ENCODE measurements around the gene PGA3. TPM values are rescaled to one million over a fixed set of nuclear protein-coding genes. Genes with fewer than 3 reads are reported as not detected.
"Not testable (repeated sequence)": the region's sequence is repeated elsewhere in the genome, so short reads cannot be mapped to it uniquely, and the experiment has no call there.

The PGA3 gene
- 1 to 10 TPM in 1 of 2 donors, under 1 TPM in 1; 0.79 to 1.1 TPM for total RNA-seq
- long read RNA-seq, donor 1: 0 reads
- long read RNA-seq, donor 2, partial matches to known transcripts: 1 of 3 reads
- long read RNA-seq, donor 2, other reads (novel, unspliced or antisense): 1 of 3 reads

GRCh38 chr11:61202950-61203746, at the start of gene PGA3:
TSS of gene PGA3 (plus strand) at chr11:61203515. CDS start at chr11:61203565, 50 bp downstream.
- intact Hi-C loops (cut with DNase I); DNase-seq (ENCODE audit: low spot score): not testable (repeated sequence)

GRCh38 chr11:61153593-61154095, 49.7 kb upstream of the PGA3 start:
- intact Hi-C loops (cut with DNase I): no loop called here
- no peak for DNase-seq (ENCODE audit: low spot score)

DNA sequence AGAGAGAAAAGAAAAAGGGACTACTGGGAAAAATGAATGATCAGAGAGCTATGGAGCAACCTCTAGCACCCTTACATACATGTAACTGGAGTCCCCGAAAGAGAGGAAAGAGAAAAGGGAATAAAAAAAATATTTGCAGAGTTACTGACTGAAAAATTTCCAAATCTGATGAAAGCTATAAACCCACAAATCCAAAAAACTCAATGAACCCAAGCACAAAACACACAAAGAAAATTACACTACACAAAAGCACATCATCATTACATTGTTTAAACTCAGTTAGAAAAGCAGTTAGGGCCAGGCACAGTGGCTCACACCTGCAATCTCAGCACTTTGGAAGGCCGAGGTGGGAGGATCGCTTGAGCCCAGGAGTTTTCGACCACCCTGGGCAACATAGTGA, 48.8 kb upstream of the PGA3 start:
- DNase-seq (ENCODE audit: low spot score): no peak
- intact Hi-C loops (cut with DNase I): no loop called here

DNA sequence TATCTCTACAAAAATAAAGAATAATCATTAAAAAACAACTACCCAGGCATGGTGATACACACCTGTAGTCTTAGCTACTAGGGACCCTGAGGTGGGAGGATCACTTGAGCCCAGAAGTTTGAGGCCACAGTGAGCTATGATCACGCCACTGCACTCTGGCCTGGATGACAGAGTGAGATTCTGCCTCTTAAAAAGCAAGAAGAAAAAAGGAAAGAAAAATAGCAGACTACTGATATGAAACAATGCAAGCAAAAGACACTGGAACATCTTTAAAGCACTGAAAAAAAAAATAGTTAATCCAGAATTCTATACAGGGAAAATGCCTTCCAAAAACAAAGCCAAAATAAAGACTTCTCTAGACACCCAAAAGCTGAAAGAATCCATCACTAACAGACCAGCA, 48.0 kb upstream of the PGA3 start:
- no peak for DNase-seq (ENCODE audit: low spot score)
- intact Hi-C loops (cut with DNase I): no loop called here

GRCh38 chr11:61155741-61156140, 47.6 kb upstream of the PGA3 start:
- no peak for DNase-seq (ENCODE audit: low spot score)
- intact Hi-C loops (cut with DNase I): no loop called here

GRCh38 chr11:61157743-61158142, 45.6 kb upstream of the PGA3 start:
- DNase-seq (ENCODE audit: low spot score): no peak
- intact Hi-C loops (cut with DNase I): no loop called here

GRCh38 chr11:61158691-61159381, 44.5 kb upstream of the PGA3 start:
- intact Hi-C loops (cut with DNase I): no loop called here
- no peak for DNase-seq (ENCODE audit: low spot score)

- DNase-seq (ENCODE audit: low spot score): no peak
- intact Hi-C loops (cut with DNase I): no loop called here
Measured at GRCh38 chr11:61160487-61161189, 42.7 kb upstream of the PGA3 start.

- intact Hi-C loops (cut with DNase I): no loop called here
Measured at GRCh38 chr11:61161190-61162091, 41.9 kb upstream of the PGA3 start, which contains the start of gene VPS37C. TSS of gene VPS37C (minus strand) at chr11:61161426. CDS start at chr11:61138829, 22,597 bp downstream.

GRCh38 chr11:61162092-61162941, 41.0 kb upstream of the PGA3 start:
- intact Hi-C loops (cut with DNase I): no loop called here
- no peak for DNase-seq (ENCODE audit: low spot score)

More at GRCh38 chr11:61161190-61162091, 41.9 kb upstream of the PGA3 start, which contains the start of gene VPS37C:
- peak; percentile 97 for DNase-seq (ENCODE audit: low spot score)

GRCh38 chr11:61163021-61163420, 40.3 kb upstream of the PGA3 start:
- no peak for DNase-seq (ENCODE audit: low spot score)
- intact Hi-C loops (cut with DNase I): no loop called here

- intact Hi-C loops (cut with DNase I): no loop called here
- no peak for DNase-seq (ENCODE audit: low spot score)
Measured at GRCh38 chr11:61163714-61164605, 39.4 kb upstream of the PGA3 start.

- intact Hi-C loops (cut with DNase I): no loop called here
- no peak for DNase-seq (ENCODE audit: low spot score)
Measured at GRCh38 chr11:61164606-61165424, 38.5 kb upstream of the PGA3 start.

- DNase-seq (ENCODE audit: low spot score); intact Hi-C loops (cut with DNase I): not testable (repeated sequence)
Measured at GRCh38 chr11:61165785-61166184, 37.5 kb upstream of the PGA3 start.

- DNase-seq (ENCODE audit: low spot score); intact Hi-C loops (cut with DNase I): not testable (repeated sequence)
Measured at GRCh38 chr11:61166331-61166730, 37.0 kb upstream of the PGA3 start.
